NCI-H524 (cell line): ENCODE data around the gene MCL1.

Source experiments
- DNase-seq, 2 experiments: peaks; one replicate each; lab custom pipeline; 2025; lab: John Stamatoyannopoulos, UW

MCL1 gene

DNA sequence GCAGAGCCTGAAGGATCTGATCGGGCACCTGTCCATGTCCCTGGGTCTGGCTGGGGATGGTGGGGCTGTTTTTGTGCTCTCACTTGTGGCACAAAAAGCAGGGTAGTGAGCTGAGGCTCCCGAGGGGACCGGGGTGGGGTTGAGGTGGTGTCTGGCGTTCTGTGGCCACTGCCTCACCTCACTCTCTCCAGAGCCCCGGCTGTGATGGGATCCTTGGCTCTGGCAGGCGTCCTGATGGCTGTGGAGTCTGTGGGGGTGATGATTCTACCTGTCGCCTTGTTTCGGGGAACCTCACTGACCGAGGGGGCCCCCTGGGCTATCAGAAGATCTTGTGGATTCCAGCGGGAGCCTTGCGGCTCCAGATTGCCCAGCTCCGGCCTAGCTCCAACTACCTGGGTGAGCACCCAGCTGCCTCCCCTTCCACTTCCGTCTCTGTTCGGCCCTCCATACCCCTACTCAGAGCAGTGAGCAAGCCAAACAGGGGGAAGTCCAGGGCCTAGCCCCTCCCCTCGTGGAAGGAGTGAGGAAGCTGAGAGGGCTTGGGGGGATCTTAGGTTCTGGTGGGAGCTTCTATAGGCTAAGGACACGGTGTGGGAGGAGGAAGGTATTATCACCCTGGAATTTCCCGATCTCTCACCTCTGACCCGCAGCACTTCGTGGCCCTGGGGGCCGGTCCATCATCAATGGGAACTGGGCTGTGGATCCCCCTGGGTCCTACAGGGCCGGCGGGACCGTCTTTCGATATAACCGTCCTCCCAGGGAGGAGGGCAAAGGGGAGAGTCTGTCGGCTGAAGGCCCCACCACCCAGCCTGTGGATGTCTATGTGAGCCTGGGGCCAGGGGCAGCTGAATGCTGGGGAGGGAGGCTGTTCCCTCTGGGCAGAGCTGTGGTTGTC is 23.2 kb downstream of the MCL1 start:
- DNase-seq = no peak

DNA sequence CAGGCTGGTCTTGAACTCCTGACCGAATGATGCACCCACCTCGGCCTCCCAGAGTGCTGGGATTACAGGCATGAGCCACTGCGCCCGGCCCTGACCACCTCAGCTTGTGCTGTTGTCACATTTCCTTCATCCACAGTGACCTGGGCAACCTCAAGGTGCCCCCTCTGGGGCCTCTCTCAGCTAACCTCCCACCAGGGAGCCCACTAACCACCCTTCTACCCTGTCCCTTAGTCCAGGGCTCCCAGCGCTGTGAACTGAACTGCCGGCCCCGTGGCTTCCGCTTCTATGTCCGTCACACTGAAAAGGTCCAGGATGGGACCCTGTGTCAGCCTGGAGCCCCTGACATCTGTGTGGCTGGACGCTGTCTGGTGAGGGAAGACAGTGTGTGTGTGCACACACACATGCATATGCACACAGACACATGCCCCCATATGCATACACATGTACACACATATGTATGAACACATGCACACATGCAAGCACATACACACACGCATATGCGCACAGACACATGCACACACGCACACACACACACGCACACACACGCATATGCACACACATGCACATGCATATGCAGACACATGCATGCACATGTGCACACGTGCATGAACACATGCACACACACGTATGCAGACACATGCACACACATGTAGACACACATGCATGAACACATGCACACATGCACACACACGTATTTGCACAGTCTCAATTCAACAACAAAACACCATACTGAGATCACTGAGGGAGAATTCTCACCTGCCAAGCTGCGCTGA is 24.0 kb downstream of the MCL1 start:
- DNase-seq = no peak

DNA sequence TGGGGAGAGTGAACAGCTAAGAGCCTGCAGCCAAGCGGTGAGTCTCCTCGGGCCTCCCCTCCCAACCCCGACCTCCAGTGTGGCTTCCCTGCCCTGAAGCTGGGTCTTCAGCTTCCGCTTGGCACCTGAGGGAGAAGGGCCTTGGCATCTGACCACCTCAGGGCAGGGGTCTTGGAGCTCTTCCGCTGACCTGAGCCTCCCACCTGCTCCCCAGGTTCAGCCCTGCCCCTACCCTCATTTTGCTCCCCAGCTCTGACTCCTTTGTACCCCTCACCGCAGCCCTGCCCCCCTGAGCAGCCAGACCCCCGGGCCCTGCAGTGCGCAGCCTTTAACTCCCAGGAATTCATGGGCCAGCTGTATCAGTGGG is 25.3 kb downstream of the MCL1 start:
- DNase-seq = no peak

DNA sequence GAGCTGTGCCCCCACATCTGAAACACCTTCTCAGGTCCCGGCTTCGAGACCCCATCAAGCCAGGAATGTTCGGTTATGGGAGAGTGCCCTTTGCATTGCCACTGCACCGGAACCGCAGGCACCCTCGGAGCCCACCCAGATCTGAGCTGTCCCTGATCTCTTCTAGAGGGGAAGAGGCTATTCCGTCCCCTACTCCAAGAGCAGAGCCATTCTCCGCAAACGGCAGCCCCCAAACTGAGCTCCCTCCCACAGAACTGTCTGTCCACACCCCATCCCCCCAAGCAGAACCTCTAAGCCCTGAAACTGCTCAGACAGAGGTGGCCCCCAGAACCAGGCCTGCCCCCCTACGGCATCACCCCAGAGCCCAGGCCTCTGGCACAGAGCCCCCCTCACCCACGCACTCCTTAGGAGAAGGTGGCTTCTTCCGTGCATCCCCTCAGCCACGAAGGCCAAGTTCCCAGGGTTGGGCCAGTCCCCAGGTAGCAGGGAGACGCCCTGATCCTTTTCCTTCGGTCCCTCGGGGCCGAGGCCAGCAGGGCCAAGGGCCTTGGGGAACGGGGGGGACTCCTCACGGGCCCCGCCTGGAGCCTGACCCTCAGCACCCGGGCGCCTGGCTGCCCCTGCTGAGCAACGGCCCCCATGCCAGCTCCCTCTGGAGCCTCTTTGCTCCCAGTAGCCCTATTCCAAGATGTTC is 25.9 kb downstream of the MCL1 start:
- DNase-seq = no peak

DNA sequence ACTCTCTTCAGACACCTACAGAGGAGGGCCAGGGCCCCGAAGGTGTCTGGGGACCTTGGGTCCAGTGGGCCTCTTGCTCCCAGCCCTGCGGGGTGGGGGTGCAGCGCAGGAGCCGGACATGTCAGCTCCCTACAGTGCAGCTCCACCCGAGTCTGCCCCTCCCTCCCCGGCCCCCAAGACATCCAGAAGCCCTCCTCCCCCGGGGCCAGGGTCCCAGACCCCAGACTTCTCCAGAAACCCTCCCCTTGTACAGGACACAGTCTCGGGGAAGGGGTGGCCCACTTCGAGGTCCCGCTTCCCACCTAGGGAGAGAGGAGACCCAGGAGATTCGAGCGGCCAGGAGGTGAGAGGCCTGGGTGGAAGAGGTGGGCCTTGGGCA is 26.5 kb downstream of the MCL1 start:
- DNase-seq = no peak

DNA sequence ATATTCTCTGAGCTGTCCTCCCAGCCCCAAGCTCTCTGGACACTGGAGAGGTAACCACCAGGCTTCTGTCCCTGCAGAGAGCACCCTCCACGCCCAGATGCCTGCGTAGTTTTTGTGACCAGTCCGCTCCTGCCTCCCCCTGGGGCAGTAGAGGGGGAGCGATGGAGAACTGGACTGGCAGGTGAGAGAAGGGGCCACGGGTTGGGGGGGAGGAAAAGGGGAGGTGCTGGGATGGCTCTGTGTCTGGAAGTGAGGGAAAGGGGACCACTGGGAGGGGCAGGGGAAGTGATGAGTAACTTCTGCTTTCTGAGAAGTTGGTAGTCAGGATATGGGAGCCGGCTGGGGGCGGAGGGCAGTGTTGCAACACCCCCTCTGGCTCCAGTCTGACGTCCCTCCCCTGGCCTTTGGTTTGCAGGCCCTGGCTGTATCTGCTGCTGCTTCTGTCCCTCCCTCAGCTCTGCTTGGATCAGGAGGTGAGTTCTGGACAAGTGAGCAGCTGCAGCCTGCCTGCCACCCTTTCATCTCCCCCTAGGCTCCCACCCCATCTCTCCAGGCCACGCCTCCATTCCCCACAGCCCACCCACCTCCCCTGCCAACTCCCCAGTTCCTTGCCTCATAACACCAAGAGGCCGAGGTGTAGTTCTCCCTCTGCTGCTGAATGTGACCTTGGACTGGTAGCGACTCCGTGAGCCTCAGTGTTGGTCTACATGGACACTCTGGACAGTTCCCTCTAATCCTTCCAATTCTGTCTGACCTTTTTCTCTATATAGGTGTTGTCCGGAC is 27.1 kb downstream of the MCL1 start:
- no peak for DNase-seq

DNA sequence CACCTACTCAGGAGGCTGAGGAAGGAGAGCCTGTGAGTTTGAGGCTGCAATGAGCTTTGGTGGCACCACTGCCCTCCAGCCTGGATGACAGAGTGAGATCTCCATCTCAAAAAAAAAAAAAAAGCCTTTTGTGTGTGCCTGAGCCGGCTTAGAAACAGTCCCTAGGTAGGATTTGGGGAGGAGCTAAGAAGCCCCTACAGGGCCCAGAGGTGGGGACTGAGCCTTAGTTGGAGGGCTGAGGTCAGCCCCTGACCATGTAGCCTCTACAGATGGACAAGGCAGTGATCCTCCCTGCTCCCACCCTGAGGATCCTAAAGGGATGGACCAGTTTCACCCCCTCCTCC is 27.7 kb downstream of the MCL1 start:
- DNase-seq = no peak

DNA sequence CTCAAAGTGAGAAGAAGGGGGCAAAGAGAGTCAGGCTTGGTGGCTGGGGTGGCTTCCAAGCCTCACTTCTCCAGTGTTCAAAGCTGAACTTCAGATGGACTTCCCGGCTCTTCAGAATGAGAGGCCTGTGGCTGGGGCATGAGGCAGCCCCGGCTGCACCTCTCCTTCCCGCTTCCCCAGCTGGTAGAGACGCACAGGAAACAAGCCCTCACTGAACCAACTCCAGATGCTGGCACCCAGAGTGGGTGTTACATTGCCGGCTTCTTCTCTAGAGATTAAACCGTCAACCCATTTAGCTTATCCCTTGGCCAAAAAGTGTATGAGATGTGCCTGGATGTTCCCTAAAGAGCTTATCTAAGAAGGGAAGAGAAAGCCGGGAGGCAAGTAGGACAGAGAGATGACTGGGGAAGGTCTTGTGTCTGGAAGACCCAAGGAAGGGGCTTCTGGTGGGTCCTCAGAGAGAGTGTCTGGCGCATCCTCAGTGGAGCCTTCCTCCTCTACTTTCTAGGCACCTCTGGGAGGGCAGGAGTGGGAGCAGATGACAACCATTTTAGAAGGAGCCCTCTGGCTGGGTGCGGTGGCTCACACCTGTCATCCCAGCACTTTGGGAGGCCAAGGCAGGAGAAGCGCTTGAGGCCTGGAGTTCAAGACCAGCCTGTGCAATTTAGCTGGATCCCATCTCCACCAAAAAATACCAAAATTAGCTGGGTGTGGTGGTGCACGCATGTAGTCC is 28.2 kb downstream of the MCL1 start:
- no peak for DNase-seq

DNA sequence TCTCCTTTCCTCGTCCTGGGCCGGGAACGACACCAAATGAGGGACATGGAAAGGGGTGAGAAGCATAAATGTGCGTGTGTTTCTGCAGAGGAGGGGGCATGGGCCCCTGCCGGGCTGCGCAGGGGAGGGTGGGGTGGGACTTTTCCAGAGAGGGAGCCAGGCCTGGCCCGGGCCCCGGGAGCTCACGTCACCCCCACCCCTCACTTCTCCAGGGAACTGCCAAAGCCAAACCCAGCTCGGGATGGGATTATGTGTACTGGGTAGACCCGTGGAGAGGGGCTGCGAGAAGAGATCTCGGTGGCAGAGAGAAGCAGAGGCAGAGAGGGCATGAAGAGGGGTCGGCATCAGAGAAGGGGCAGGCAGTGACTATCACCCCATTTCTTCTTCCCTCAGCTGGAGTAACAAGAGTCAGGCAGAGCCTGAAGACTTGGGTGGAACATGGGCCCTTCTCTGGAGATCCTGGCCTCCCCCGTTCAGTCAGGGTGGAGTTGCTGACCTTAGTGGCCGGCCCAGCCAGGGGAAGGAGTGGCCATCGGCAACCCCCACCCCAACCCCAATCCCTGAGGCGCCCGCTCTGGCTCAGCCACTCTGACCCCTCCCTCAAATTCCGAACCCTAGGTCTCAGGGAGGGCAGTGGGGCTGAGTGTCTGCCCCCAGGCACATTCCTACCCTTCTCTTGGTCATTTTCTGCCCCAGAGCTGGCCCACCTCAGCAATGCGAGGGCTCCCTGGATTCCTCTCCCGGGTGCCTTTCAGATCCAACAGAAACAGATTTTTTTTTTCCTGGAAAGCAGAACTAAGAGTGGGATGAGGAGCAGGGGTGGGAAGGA is 29.0 kb downstream of the MCL1 start:
- DNase-seq = no peak

DNA sequence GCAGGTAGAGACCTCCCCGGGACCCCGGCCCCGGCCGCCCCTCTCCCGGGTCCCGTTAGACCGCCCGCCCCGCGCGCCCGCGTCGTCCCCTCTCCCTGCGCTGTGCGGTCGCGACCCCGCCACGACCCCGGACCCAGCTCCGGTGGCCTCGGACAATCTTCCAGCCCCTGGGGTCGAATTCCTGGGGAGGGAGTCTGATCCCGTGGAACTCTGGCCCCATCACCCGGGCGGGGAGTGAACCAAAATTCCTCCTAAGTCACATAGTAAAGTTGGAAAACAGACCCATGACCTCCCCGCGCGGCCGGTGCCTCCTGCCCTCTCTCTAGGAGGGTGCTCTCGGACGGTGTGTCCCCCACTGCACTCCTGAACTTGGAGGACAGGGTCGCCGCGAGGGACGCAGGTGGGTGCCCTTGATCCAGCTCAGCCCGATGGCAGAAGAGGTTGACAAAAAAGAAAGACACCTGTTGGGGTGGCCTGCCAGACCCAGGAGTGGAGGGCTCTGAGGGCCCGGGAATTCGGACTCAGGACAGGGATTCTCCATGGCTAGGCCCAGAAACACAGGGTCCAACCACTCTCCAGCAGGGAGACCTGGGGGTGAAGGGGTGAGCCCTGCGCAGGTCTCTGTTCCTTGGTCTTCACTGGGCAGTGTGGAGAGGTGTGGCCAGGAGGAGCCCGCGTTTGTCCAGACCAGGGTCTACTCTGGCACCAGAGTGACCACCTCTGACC is 29.8 kb downstream of the MCL1 start:
- no peak for DNase-seq

DNA sequence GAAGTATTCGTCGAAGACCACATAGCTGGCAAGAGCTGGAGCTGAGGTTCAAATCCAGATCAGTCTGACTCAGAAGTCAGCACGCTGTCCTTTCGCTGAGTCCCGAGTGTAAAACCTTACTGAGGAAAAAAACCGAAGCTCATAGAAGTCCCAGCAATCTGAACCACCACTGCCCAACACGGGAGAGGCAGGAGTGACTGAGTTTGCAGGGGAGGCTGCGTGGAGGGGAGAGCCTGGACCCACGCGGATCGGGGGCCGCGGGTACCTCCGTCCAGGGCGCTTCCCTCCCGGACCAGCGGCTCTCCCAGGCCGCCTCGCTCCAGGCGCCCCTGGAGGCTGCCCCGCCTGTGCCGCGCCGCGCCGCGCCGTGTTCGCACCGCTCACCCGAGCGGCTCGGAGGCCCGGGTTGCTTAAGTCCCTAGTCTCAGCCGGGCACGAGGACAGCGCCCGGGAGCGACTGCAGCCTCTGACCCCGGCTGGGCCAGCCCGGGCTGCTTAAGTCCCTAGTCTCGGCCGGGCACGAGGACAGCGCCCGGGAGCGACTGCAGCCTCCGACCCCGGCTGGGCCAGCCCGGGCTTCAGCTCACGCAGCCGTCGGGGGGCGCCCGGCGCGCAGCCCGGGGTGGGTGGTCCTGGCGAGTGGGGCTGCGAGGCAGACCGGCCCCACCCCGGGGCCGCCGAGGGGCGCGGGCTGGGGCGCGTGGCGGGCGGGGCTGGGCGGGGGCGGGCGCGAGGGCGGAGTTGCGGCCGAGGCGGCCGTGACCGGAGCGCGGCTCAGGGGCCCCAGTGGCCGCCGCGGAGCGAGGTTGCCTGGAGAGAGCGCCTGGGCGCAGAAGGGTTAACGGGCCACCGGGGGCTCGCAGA is 30.5 kb downstream of the MCL1 start, which contains the start of gene ADAMTSL4:
Gene ADAMTSL4, plus strand, starts transcription at position 777 of the 864 bp plus-strand sequence. CDS start 2,881 bp downstream, outside the sequence.
- DNase-seq = peak in 1 of 2 experiments; percentile 46

DNA sequence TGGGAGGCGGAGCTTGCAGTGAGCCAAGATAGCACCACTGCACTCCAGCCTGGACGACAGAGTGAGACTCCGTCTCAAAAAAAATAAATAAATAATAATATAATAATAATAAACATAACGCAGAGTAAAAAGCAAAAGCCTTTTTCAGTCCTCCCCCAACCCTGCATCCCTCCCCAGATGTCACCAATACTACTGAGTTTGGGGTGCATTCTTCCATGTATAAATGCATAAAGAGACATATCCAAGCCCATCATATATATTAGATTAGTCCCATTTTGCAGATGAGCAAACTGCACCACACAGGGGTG is 31.1 kb downstream of the MCL1 start:
- DNase-seq = no peak

DNA sequence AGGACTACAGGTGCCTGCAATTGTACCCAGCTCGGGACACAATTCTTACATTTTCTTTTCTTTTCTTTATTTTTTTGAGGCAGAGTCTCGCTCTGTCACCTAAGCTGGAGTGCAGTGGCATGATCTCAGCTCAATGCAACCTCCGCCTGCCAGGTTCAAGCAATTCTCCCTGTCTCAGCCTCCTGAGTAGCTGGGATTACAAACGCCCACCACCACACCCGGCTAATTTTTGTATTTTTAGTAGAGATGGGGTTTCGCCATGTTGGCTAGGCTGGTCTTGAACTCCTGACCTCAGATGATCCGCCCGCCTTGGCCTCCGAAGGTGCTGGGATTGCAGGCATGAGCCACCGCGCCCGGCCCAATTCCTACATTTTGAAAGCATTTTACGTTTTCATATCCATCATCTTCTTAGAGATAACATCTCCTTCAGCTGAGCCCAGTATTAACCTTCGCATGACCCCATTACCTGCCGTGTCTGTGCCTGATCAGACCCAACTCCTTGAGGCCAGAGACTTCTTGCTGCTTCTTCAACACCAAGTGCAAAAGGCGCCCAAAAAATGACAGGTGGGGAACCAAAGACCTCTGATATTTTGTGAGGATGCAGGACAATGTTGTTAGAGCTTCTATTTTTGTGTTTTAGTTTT is 33.0 kb downstream of the MCL1 start:
- no peak for DNase-seq

DNA sequence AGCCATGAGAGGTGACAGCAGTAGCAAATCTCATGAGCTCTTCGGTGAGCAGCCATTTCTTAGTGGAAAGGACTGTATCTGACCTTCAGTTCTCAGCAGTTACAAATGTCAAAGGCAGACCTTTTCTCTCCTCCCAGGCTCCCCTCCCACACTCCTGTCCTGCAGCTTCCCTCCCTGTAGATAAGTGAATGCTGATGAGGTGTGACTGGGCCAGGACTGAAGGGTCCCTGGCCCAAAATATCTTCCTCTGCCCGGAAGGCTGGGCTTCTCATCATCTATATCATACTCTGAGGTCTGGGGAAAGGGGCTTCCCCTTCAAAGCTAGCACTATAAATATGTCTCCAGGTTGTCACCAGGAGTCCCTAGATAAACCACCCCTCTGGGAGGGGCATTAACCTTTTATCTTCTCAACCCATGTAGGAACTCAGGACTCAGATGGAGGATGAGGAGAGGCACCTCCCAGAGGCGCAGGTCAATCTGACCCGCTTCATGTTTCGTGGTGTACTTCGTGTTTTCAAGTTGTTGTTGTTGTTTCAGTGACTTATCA is 33.9 kb downstream of the MCL1 start:
- no peak for DNase-seq

DNA sequence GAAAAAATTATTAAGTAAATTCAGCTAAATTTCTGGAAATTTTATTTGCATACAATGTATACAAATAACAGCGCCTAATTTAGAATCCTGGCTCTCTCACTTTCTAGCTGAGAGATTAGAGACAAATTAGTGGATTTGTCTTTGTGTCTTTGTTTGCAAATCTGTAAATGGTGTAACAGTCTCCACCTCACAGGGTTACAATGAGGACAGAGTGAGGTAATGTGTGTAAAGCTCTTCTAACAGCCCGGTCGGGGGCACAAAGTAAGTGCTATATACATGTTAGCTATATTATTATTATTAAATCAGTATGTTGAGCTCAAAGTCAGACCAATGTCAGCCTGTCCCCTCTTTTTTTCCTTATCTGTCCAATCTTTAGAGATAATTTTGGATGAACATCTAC is 35.2 kb downstream of the MCL1 start:
- DNase-seq = no peak

DNA sequence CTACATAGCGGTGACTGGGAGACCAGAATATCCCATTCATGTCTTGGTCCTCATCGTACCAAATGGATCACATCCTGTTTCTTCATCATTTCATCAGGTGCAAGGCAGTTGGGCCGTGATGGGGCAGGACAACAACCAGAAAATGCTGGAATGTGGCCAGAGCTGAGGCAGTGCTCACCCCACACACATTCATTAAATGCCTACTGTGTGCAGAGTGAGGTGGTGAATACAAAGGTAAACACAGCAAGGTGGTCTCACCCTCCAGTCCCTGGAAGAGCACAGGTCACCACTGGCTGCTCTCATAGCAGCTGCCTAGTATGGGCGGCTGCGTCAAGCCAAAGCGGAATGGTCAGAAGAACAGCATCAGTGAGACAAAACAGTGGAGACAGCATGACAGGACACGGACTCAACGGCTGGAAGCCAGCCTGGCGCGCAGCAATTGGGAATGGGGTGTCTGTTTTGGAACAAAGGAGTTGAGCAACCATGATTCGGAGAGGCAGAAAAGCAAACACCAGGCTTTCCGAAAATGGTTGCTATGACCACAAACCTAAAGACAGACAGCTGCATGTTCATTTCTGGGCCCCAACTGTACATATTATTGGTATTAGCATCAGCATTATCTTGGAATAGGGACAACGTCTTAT is 35.8 kb downstream of the MCL1 start:
- DNase-seq = no peak
